ENCODE measurements around the gene CDH12.

CDH12 gene

GRCh38 chr5:22432905-22433304 is 420.2 kb downstream of the CDH12 start:
- no peak for DNase-seq (ENCODE audit: low read depth in 1 of 2, low spot score in 1 of 2)
- Histone ChIP-seq H3K27ac (replicated peaks) (no peak overlapping the region), H3K4me3 (replicated peaks; ENCODE audit: insufficient read depth, low read length) (no peak overlapping the region), H3K27me3 (ENCODE audit: insufficient read depth, poor library complexity, severe bottlenecking) (no peaks in the 10 kb centered on the region)
- TF ChIP-seq SPI1 (IDR thresholded peaks at IDR 0.05; ENCODE audit: borderline replicate concordance, low read depth): no peak
- TF ChIP-seq POLR2AphosphoS5 (IDR thresholded peaks at IDR 0.05; ENCODE audit: low read depth): no peak
- no peak for TF ChIP-seq GABPA (IDR thresholded peaks at IDR 0.05; ENCODE audit: low read depth)

GRCh38 chr5:22431840-22432239 is 421.3 kb downstream of the CDH12 start:
- no peaks in the 10 kb centered on the region for H3K27me3 ChIP-seq (ENCODE audit: insufficient read depth, poor library complexity, severe bottlenecking)
- TF ChIP-seq GABPA (IDR thresholded peaks at IDR 0.05; ENCODE audit: low read depth) (no peak), POLR2AphosphoS5 (IDR thresholded peaks at IDR 0.05; ENCODE audit: low read depth) (no peak), REST (IDR thresholded peaks at IDR 0.05; ENCODE audit: insufficient replicate concordance, low read depth) (no peak), SPI1 (IDR thresholded peaks at IDR 0.05; ENCODE audit: borderline replicate concordance, low read depth) (no peak)
- TF ChIP-seq, protein P1, sequence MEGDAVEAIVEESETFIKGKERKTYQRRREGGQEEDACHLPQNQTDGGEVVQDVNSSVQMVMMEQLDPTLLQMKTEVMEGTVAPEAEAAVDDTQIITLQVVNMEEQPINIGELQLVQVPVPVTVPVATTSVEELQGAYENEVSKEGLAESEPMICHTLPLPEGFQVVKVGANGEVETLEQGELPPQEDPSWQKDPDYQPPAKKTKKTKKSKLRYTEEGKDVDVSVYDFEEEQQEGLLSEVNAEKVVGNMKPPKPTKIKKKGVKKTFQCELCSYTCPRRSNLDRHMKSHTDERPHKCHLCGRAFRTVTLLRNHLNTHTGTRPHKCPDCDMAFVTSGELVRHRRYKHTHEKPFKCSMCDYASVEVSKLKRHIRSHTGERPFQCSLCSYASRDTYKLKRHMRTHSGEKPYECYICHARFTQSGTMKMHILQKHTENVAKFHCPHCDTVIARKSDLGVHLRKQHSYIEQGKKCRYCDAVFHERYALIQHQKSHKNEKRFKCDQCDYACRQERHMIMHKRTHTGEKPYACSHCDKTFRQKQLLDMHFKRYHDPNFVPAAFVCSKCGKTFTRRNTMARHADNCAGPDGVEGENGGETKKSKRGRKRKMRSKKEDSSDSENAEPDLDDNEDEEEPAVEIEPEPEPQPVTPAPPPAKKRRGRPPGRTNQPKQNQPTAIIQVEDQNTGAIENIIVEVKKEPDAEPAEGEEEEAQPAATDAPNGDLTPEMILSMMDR (IDR thresholded peaks at IDR 0.05; ENCODE audit: insufficient read depth, low read length): no peak
- H3K27ac ChIP-seq (replicated peaks): no peak overlapping the region
- H3K4me3 ChIP-seq (replicated peaks; ENCODE audit: insufficient read depth, low read length): no peak overlapping the region
- no peak for DNase-seq (ENCODE audit: low read depth in 1 of 2, low spot score in 1 of 2)

- no peak for DNase-seq (ENCODE audit: low read depth in 1 of 2, low spot score in 1 of 2)
- no peaks in the 10 kb centered on the region for H3K27me3 ChIP-seq (ENCODE audit: insufficient read depth, poor library complexity, severe bottlenecking)
- H3K4me3 ChIP-seq (replicated peaks; ENCODE audit: insufficient read depth, low read length): no peak overlapping the region
- no peak overlapping the region for H3K27ac ChIP-seq (replicated peaks)
- TF ChIP-seq SPI1 (IDR thresholded peaks at IDR 0.05; ENCODE audit: borderline replicate concordance, low read depth) (no peak), GABPA (IDR thresholded peaks at IDR 0.05; ENCODE audit: low read depth) (no peak), REST (IDR thresholded peaks at IDR 0.05; ENCODE audit: insufficient replicate concordance, low read depth) (no peak), POLR2AphosphoS5 (IDR thresholded peaks at IDR 0.05; ENCODE audit: low read depth) (no peak)
- TF ChIP-seq, protein P1 (IDR thresholded peaks at IDR 0.05; ENCODE audit: insufficient read depth, low read length): no peak
Measured at GRCh38 chr5:22431406-22431805, 421.7 kb downstream of the CDH12 start.

DNA sequence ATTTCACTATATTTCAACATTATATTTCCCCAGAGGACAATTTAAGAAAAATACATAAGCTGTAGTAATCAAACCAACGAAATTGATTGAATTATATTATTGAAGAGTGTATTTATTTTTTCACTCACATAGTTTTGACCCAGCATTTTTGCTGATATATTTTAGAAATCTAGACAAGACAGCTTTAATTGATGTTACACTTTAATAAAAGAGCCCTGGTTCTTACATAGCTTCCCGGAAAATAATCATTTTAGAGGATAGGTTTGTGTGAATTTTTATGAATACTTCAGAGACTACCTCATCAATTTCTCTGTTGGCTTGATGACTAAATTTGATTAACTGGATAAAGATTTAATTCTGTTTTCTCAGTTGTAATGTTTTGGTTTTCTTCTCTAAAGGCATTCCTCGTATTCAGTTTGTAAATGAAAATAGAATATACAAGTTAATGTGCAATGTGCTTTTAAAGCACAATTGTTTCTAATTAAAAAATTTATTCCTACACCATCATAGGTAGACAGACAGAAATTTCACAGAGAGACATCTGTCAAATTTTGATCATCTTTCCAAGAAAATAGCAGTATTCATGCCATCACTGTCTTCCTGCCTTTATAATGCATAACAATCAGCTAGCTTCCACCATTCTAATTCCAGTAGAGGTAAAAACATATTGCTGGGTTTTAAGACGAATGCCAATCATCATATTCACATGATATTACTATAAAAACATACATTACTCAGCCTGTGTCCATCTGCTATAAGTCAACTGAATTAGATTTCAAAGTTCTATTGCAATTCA is 441.4 kb downstream of the CDH12 start:
- H3K27ac ChIP-seq (replicated peaks): no peak overlapping the region
- no peak for TF ChIP-seq REST (IDR thresholded peaks at IDR 0.05; ENCODE audit: insufficient replicate concordance, low read depth)
- TF ChIP-seq, protein P1 (IDR thresholded peaks at IDR 0.05; ENCODE audit: insufficient read depth, low read length): no peak
- TF ChIP-seq GABPA (IDR thresholded peaks at IDR 0.05; ENCODE audit: low read depth): no peak
- no peak for TF ChIP-seq POLR2AphosphoS5 (IDR thresholded peaks at IDR 0.05; ENCODE audit: low read depth)
- H3K27me3 ChIP-seq (ENCODE audit: insufficient read depth, poor library complexity, severe bottlenecking): no peaks in the 10 kb centered on the region
- no peak overlapping the region for H3K4me3 ChIP-seq (replicated peaks; ENCODE audit: insufficient read depth, low read length)
- DNase-seq (ENCODE audit: low read depth in 1 of 2, low spot score in 1 of 2): no peak
